ENCODE data around the gene EIF3F.

EIF3F gene

DNA sequence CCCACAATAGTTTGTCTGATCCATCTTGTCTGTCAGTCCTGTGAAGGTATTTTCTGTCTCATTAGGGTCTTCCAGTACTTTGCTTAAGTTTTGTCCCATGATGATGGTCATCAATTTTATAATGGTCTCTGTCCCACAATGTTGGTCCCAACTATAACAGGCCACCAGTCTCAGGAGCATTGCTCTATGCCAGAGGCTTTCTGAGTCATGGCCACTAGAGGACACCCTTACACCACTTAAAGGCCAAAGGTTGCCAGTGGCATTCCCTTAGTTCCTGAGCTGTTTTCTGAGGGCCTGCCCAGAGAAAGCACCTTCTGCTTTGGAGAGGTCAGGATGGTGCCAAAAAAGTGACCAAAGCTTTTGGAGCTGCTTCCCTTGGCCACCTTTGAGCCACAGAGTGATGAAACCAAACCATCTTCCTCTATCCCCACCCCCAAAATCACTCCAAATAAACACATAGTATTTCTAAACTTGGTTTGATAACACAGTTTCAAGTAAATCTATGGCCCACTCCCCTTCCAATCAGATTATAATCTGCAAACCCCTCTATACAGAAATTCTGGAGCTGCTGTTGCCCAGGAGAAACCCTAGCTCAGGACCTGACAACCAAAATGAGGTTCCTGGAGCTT, 19.3 kb downstream of the EIF3F start:
- DNase-seq (peak; percentile 49), ATAC-seq (ENCODE audit: insufficient read depth, low read depth) (peak; percentile 85)
- TF ChIP-seq, protein P1, sequence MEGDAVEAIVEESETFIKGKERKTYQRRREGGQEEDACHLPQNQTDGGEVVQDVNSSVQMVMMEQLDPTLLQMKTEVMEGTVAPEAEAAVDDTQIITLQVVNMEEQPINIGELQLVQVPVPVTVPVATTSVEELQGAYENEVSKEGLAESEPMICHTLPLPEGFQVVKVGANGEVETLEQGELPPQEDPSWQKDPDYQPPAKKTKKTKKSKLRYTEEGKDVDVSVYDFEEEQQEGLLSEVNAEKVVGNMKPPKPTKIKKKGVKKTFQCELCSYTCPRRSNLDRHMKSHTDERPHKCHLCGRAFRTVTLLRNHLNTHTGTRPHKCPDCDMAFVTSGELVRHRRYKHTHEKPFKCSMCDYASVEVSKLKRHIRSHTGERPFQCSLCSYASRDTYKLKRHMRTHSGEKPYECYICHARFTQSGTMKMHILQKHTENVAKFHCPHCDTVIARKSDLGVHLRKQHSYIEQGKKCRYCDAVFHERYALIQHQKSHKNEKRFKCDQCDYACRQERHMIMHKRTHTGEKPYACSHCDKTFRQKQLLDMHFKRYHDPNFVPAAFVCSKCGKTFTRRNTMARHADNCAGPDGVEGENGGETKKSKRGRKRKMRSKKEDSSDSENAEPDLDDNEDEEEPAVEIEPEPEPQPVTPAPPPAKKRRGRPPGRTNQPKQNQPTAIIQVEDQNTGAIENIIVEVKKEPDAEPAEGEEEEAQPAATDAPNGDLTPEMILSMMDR (IDR thresholded peaks at IDR 0.05; ENCODE audit: borderline replicate concordance, extremely low read depth, low read length, poor library complexity, severe bottlenecking) = peak; percentile 88
- TF ChIP-seq EZH2 (IDR thresholded peaks at IDR 0.05; ENCODE audit: borderline replicate concordance, low read depth, low read length, severe bottlenecking) = no peak
- no peaks in the 10 kb centered on the region for H3K27me3 ChIP-seq (ENCODE audit: insufficient read depth, low read length, poor library complexity)
- no peak overlapping the region for H3K4me2 ChIP-seq (ENCODE audit: insufficient read depth, low read length)
- no peak overlapping the region for H3K27ac ChIP-seq (ENCODE audit: low read length)
- H3K4me3 ChIP-seq (ENCODE audit: low read depth in 1 of 2, low read length in 2 of 2) = no peak overlapping the region
- no peaks in the 10 kb centered on the region for H4K20me1 ChIP-seq (ENCODE audit: insufficient read depth, low read length)
- no peak overlapping the region for H3K9ac ChIP-seq (ENCODE audit: low read depth, low read length)
- no peaks in the 10 kb centered on the region for H3K9me3 ChIP-seq (ENCODE audit: insufficient read depth, low read length, severe bottlenecking)
- no peaks in the 10 kb centered on the region for H3K36me3 ChIP-seq (ENCODE audit: insufficient read depth, low read length)
- no peaks in the 10 kb centered on the region for H3K4me1 ChIP-seq (ENCODE audit: insufficient read depth, low read length)
- H2AFZ ChIP-seq (ENCODE audit: low read depth, low read length) = no peak overlapping the region
- no peaks in the 10 kb centered on the region for H3K79me2 ChIP-seq (ENCODE audit: insufficient read depth, low read length)

DNA sequence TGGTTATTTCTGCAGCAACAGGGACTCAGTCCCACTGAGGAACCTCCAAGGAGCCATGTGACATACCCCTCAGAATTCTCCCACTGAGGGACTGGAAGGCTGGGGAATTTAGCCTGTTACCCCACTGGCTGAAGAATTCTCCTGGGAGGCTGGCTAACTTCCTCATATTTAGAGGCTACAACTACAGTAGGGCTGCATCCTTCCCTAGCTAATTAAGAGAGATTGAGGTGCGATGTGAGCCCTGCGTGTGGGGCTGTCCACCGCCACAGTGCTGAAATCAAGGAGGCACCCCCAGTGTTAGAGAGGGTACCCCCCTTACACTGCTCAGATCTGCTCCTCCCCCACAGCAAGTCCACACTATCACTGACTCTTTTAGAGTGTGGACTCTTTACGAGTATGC, 21.1 kb downstream of the EIF3F start:
- Histone ChIP-seq H3K36me3 (ENCODE audit: insufficient read depth, low read length) (no peaks in the 10 kb centered on the region), H3K27me3 (ENCODE audit: insufficient read depth, low read length, poor library complexity) (no peaks in the 10 kb centered on the region), H3K9ac (ENCODE audit: low read depth, low read length) (no peak overlapping the region), H3K4me3 (ENCODE audit: low read depth in 1 of 2, low read length in 2 of 2) (no peak overlapping the region), H3K4me2 (ENCODE audit: insufficient read depth, low read length) (no peak overlapping the region), H3K4me1 (ENCODE audit: insufficient read depth, low read length) (no peaks in the 10 kb centered on the region), H3K27ac (ENCODE audit: low read length) (no peak overlapping the region), H2AFZ (ENCODE audit: low read depth, low read length) (no peak overlapping the region), H3K79me2 (ENCODE audit: insufficient read depth, low read length) (no peaks in the 10 kb centered on the region), H4K20me1 (ENCODE audit: insufficient read depth, low read length) (no peaks in the 10 kb centered on the region), H3K9me3 (ENCODE audit: insufficient read depth, low read length, severe bottlenecking) (no peaks in the 10 kb centered on the region)
- TF ChIP-seq, protein P1 (IDR thresholded peaks at IDR 0.05; ENCODE audit: borderline replicate concordance, extremely low read depth, low read length, poor library complexity, severe bottlenecking) = no peak
- TF ChIP-seq EZH2 (IDR thresholded peaks at IDR 0.05; ENCODE audit: borderline replicate concordance, low read depth, low read length, severe bottlenecking) = no peak
- DNase-seq = no peak
- ATAC-seq (ENCODE audit: insufficient read depth, low read depth) = no peak

DNA sequence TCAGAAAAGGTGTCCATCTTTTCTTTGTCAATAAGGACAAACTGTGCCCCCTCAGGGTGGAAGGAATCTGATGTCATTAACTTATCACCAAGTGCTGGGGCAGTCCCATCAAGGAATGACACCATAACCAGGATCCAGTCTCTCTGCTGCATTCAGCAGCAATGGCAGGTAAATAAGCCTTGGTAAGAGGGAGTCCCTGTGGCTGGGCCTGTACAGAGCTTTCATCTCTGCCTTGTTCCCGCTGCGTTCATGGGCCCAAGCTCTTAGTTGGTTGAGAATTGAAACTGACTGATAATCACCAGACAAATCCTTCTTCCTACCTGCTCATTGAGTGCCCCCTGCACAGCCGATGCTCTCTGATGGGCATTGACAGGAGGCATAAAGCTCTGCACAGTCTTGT, 22.7 kb downstream of the EIF3F start:
- DNase-seq (no peak), ATAC-seq (ENCODE audit: insufficient read depth, low read depth) (no peak)
- Histone ChIP-seq H3K4me2 (ENCODE audit: insufficient read depth, low read length) (no peak overlapping the region), H3K9ac (ENCODE audit: low read depth, low read length) (no peak overlapping the region), H3K4me3 (ENCODE audit: low read depth in 1 of 2, low read length in 2 of 2) (no peak overlapping the region), H3K27me3 (ENCODE audit: insufficient read depth, low read length, poor library complexity) (no peaks in the 10 kb centered on the region), H2AFZ (ENCODE audit: low read depth, low read length) (no peak overlapping the region), H3K4me1 (ENCODE audit: insufficient read depth, low read length) (no peaks in the 10 kb centered on the region), H3K36me3 (ENCODE audit: insufficient read depth, low read length) (no peaks in the 10 kb centered on the region), H3K9me3 (ENCODE audit: insufficient read depth, low read length, severe bottlenecking) (no peaks in the 10 kb centered on the region), H3K79me2 (ENCODE audit: insufficient read depth, low read length) (no peaks in the 10 kb centered on the region), H3K27ac (ENCODE audit: low read length) (no peak overlapping the region), H4K20me1 (ENCODE audit: insufficient read depth, low read length) (no peaks in the 10 kb centered on the region)
- TF ChIP-seq EZH2 (IDR thresholded peaks at IDR 0.05; ENCODE audit: borderline replicate concordance, low read depth, low read length, severe bottlenecking) = no peak
- TF ChIP-seq, protein P1 (IDR thresholded peaks at IDR 0.05; ENCODE audit: borderline replicate concordance, extremely low read depth, low read length, poor library complexity, severe bottlenecking) = no peak

Data from DND-41 (cell line).